ENCODE data around the gene RPS6KC1. TPM values are rescaled to one million over a fixed set of nuclear protein-coding genes. Genes with fewer than 3 reads are reported as not detected.
A peak's percentile ranks its signal among the peaks of the same experiment; 100 is the strongest.

The RPS6KC1 gene
- total RNA-seq, 1 experiment from 2014 or later = 16.9 TPM

DNA sequence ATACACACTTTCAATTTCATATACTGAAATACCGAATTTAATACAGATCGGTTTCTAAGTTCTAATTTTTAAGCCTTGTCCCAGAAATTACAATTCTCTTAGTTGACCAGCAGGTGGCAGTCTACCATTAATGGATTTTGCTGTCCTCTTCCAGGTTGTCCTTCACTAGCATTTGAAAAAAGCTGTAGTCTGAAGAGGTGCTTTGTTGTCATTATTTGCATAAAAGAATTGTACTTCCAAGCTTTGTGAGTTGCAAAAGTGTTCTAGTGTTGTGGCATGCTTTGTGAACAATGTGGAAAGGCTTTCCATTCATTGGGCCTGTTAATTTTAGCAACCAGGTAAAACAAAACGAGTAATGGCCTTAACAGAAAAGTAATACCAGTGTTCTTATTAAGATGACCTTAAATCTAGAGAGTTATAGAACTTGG is 193.6 kb downstream of the RPS6KC1 start:
- Histone ChIP-seq H3K27me3 (ENCODE audit: insufficient read depth, low read length) (no peaks in the 10 kb centered on the region; the same call in 1 of the 2 replicates), H3K79me2 (ENCODE audit: insufficient read depth, low read length) (no peaks in the 10 kb centered on the region), H3K27ac (ENCODE audit: insufficient read length, low read depth, low read length) (no peak overlapping the region), H3K4ac (ENCODE audit: low read depth, low read length) (no peak overlapping the region), H3K23ac (ENCODE audit: insufficient read length, low read depth, low read length) (no peak overlapping the region), H2AK5ac (ENCODE audit: insufficient read length, low read length) (no peak overlapping the region), H3K9me3 (ENCODE audit: control insufficient read depth, low read depth, low read length) (no peaks in the 10 kb centered on the region), H3K23me2 (ENCODE audit: insufficient read length, low read depth, low read length, poor library complexity, severe bottlenecking) (no peaks in the 10 kb centered on the region), H3K4me1 (ENCODE audit: insufficient read depth, low read length) (peaks cover 1% of the 10 kb centered on the region; the same call in 1 of the 2 replicates), H4K8ac (replicated peaks; ENCODE audit: insufficient read length, low read depth, low read length) (no peak overlapping the region), H3K79me1 (ENCODE audit: insufficient read depth, low read depth, low read length, poor library complexity, severe bottlenecking) (no peaks in the 10 kb centered on the region), H3K14ac (ENCODE audit: insufficient read depth, low read length) (no peak overlapping the region), H4K20me1 (ENCODE audit: control insufficient read depth, insufficient read depth, insufficient read length) (no peaks in the 10 kb centered on the region), H2BK20ac (ENCODE audit: low read depth, low read length, poor library complexity, severe bottlenecking) (no peak overlapping the region), H3T11ph (ENCODE audit: low read length) (no peak overlapping the region), H2AFZ (ENCODE audit: low read length) (no peak overlapping the region), H2BK5ac (ENCODE audit: insufficient read length, low read length) (no peak overlapping the region), H3K56ac (ENCODE audit: insufficient read length, low read depth, low read length) (no peak overlapping the region), H4K5ac (ENCODE audit: insufficient read length, low read depth, low read length) (no peak overlapping the region), H3K4me2 (ENCODE audit: insufficient read depth, insufficient read length, low read length) (no peak overlapping the region), H2BK12ac (ENCODE audit: insufficient read length, low read depth, low read length) (no peak overlapping the region), H3K18ac (ENCODE audit: insufficient read length, low read depth, low read length) (no peak overlapping the region), H2BK15ac (ENCODE audit: low read depth, low read length) (no peak overlapping the region), H2BK120ac (ENCODE audit: low read depth, low read length, poor library complexity, severe bottlenecking) (no peak overlapping the region), H3K9ac (ENCODE audit: extremely low read depth, insufficient read length, low read length) (no peak overlapping the region), H4K91ac (ENCODE audit: insufficient read length, low read depth, low read length) (no peak overlapping the region)
- DNase-seq = no peak
- Mint-ChIP-seq H3K27ac (no peak overlapping the region), H3K4me1 (peaks cover 17 to 20% of the 10 kb centered on the region in 2 experiments), H3K9me3 (no peaks in the 10 kb centered on the region), H3K27me3 (ENCODE audit: low read depth) (no peaks in the 10 kb centered on the region), H3K36me3 (ENCODE audit: insufficient read depth in 1 of 3, low read depth in 3 of 3) (peaks cover 0 to 4% (median 0%) of the 10 kb centered on the region in 3 experiments; a peak in 1 of 7 replicates), H3K4me3 (no peak overlapping the region)
- WGBS (ENCODE audit: extremely low coverage, insufficient read length, low lambda C conversion rate) = no CpG with 5 or more reads among the region's 3 CpGs
- TF ChIP-seq, protein P1, sequence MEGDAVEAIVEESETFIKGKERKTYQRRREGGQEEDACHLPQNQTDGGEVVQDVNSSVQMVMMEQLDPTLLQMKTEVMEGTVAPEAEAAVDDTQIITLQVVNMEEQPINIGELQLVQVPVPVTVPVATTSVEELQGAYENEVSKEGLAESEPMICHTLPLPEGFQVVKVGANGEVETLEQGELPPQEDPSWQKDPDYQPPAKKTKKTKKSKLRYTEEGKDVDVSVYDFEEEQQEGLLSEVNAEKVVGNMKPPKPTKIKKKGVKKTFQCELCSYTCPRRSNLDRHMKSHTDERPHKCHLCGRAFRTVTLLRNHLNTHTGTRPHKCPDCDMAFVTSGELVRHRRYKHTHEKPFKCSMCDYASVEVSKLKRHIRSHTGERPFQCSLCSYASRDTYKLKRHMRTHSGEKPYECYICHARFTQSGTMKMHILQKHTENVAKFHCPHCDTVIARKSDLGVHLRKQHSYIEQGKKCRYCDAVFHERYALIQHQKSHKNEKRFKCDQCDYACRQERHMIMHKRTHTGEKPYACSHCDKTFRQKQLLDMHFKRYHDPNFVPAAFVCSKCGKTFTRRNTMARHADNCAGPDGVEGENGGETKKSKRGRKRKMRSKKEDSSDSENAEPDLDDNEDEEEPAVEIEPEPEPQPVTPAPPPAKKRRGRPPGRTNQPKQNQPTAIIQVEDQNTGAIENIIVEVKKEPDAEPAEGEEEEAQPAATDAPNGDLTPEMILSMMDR (conservative IDR thresholded peaks at IDR 0.05) = peak; percentile 88

Measured in H9 (cell line).